Loucy (cell line): ENCODE data around the gene SLC26A8.

Source experiments
- EZH2phosphoT487 ChIP-seq: fragments of 200-600 bp; IDR thresholded peaks from 2 replicates; pipeline ENCODE4 v1.6.1; 2018; ENCODE audit warnings: antibody characterized with exemption, mild to moderate bottlenecking, moderate library complexity, borderline replicate concordance
- TF ChIP-seq, protein P1 (sequence below): fragments of 200-600 bp; sonication (generic); conservative IDR thresholded peaks from 2 replicates; pipeline ENCODE4 v1.5.1; 2014; ENCODE audit warnings: mild to moderate bottlenecking, antibody characterized with exemption, low read length

DNA sequence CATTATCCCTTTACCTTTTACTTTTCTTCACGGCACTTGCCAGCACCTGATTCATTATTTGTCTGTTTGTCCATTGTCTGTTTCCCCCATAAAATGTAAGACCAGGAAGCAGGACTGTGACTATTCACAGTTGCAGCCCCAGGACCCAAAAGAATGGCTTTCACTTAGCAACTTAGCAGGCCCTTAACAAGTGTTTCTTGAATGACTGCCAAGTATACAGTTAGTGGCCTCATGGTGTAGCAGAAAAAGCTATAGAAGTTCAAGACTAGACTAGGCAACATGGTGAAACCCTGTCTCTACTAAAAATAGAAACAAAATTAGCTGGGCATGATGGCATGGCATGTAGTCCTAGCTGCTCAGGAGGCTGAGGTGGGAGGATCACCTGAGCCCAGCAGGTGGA lies 4.3 kb downstream of the SLC26A8 start:
- TF ChIP-seq, protein P1, sequence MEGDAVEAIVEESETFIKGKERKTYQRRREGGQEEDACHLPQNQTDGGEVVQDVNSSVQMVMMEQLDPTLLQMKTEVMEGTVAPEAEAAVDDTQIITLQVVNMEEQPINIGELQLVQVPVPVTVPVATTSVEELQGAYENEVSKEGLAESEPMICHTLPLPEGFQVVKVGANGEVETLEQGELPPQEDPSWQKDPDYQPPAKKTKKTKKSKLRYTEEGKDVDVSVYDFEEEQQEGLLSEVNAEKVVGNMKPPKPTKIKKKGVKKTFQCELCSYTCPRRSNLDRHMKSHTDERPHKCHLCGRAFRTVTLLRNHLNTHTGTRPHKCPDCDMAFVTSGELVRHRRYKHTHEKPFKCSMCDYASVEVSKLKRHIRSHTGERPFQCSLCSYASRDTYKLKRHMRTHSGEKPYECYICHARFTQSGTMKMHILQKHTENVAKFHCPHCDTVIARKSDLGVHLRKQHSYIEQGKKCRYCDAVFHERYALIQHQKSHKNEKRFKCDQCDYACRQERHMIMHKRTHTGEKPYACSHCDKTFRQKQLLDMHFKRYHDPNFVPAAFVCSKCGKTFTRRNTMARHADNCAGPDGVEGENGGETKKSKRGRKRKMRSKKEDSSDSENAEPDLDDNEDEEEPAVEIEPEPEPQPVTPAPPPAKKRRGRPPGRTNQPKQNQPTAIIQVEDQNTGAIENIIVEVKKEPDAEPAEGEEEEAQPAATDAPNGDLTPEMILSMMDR, result no peak
- no peak for TF ChIP-seq EZH2phosphoT487
